Measurements from ENCODE around the gene CDK18.

- TF ChIP-seq POLR2AphosphoS5 (IDR thresholded peaks at IDR 0.05) (no peak), CTCF (IDR thresholded peaks at IDR 0.05) (no peak)
Observed at GRCh38 chr1:205477759-205478247, 26.7 kb upstream of the CDK18 start.

All from upper lobe of left lung (tissue), 4 donors.